H9 (cell line): Measurements from ENCODE around the gene GSG1L2. TPM values are rescaled to one million over a fixed set of nuclear protein-coding genes. Genes with fewer than 3 reads are reported as not detected.
A peak's percentile ranks its signal among the peaks of the same experiment; 100 is the strongest.

Experiments
- DNase-seq: peaks from one replicate; pipeline ENCODE4 v3.0.0-alpha.2; 2017
- H2AFZ ChIP-seq: one replicate; pipeline ENCODE4 v1.6.1; 2013; ENCODE audit warnings: mild to moderate bottlenecking, low read length, control low read depth, moderate library complexity
- H2AK5ac ChIP-seq: 2 replicates; pipeline ENCODE4 v1.6.1; 2013; ENCODE audit warnings: low read length, control low read depth, mixed read lengths; ENCODE audit not compliant: insufficient read length
- H2BK120ac ChIP-seq: one replicate; pipeline ENCODE4 v1.6.1; 2013; ENCODE audit warnings: low read depth, mild to moderate bottlenecking, low read length, control low read depth, inconsistent platforms; ENCODE audit not compliant: poor library complexity, severe bottlenecking
- H2BK12ac ChIP-seq: 2 replicates; pipeline ENCODE4 v1.6.1; 2013; ENCODE audit warnings: low read length, control low read depth, mixed read lengths, low read depth; ENCODE audit not compliant: insufficient read length
- H2BK15ac ChIP-seq: 2 replicates; pipeline ENCODE4 v1.6.1; 2013; ENCODE audit warnings: low read depth, low read length, control low read depth
- H2BK20ac ChIP-seq: one replicate; pipeline ENCODE4 v1.6.1; 2013; ENCODE audit warnings: low read depth, mild to moderate bottlenecking, low read length, control low read depth, inconsistent platforms; ENCODE audit not compliant: poor library complexity, severe bottlenecking
- H2BK5ac ChIP-seq: 2 replicates; pipeline ENCODE4 v1.6.1; 2013; ENCODE audit warnings: low read length, control low read depth, mixed read lengths; ENCODE audit not compliant: insufficient read length
- H3K14ac ChIP-seq: 2 replicates; pipeline ENCODE4 v1.6.1; 2013; ENCODE audit warnings: low read length, control low read depth; ENCODE audit not compliant: insufficient read depth
- H3K18ac ChIP-seq: 2 replicates; pipeline ENCODE4 v1.6.1; 2013; ENCODE audit warnings: low read depth, mild to moderate bottlenecking, mixed read lengths, low read length, control low read depth; ENCODE audit not compliant: insufficient read length
- H3K23ac ChIP-seq: 2 replicates; pipeline ENCODE4 v1.6.1; 2013; ENCODE audit warnings: low read length, control low read depth, mixed read lengths, low read depth; ENCODE audit not compliant: insufficient read length
- H3K23me2 ChIP-seq: 2 replicates; pipeline ENCODE4 v1.6.1; 2013; ENCODE audit warnings: low read depth, mild to moderate bottlenecking, mixed read lengths, low read length, control low read depth; ENCODE audit not compliant: insufficient read length, poor library complexity, severe bottlenecking
- H3K27ac ChIP-seq: 2 replicates; pipeline ENCODE4 v1.5.1; 2013; ENCODE audit warnings: low read length, control low read depth, mixed read lengths, low read depth; ENCODE audit not compliant: insufficient read length
- H3K27me3 ChIP-seq: 2 replicates; pipeline ENCODE4 v1.6.1; 2013; ENCODE audit warnings: low read length, control low read depth, inconsistent platforms; ENCODE audit not compliant: insufficient read depth
- H3K4ac ChIP-seq: 2 replicates; pipeline ENCODE4 v1.6.1; 2013; ENCODE audit warnings: low read depth, mild to moderate bottlenecking, control low read depth, inconsistent platforms, low read length, moderate library complexity
- H3K4me1 ChIP-seq: 2 replicates; pipeline ENCODE4 v1.6.1; 2013; ENCODE audit warnings: low read length, control low read depth, inconsistent platforms; ENCODE audit not compliant: insufficient read depth
- H3K4me2 ChIP-seq: 2 replicates; pipeline ENCODE4 v1.6.1; 2013; ENCODE audit warnings: low read length, control low read depth, mixed read lengths; ENCODE audit not compliant: insufficient read length, insufficient read depth
- H3K56ac ChIP-seq: 2 replicates; pipeline ENCODE4 v1.6.1; 2013; ENCODE audit warnings: low read depth, mild to moderate bottlenecking, mixed read lengths, low read length, control low read depth; ENCODE audit not compliant: insufficient read length
- H3K79me1 ChIP-seq: 2 replicates; pipeline ENCODE4 v1.6.1; 2013; ENCODE audit warnings: low read depth, mild to moderate bottlenecking, moderate library complexity, low read length, control low read depth, inconsistent platforms; ENCODE audit not compliant: insufficient read depth, poor library complexity, severe bottlenecking
- H3K79me2 ChIP-seq: 2 replicates; pipeline ENCODE4 v1.6.1; 2013; ENCODE audit warnings: low read length, control low read depth, inconsistent platforms; ENCODE audit not compliant: insufficient read depth
- H3K9ac ChIP-seq: 2 replicates; pipeline ENCODE4 v1.6.1; 2013; ENCODE audit warnings: low read length, control low read depth, mixed read lengths; ENCODE audit not compliant: insufficient read length; ENCODE audit errors: extremely low read depth
- H3K9me3 ChIP-seq: one replicate; pipeline ENCODE4 v1.6.1; 2013; ENCODE audit warnings: low read depth, low read length, inconsistent platforms; ENCODE audit not compliant: control insufficient read depth
- H3T11ph ChIP-seq: one replicate; pipeline ENCODE4 v1.6.1; 2013; ENCODE audit warnings: mild to moderate bottlenecking, low read length, control low read depth, inconsistent platforms
- H4K20me1 ChIP-seq: one replicate; pipeline ENCODE4 v1.6.1; 2013; ENCODE audit not compliant: control insufficient read depth, insufficient read length, insufficient read depth
- H4K5ac ChIP-seq: 2 replicates; pipeline ENCODE4 v1.6.1; 2013; ENCODE audit warnings: low read depth, mild to moderate bottlenecking, mixed read lengths, low read length, control low read depth; ENCODE audit not compliant: insufficient read length
- H4K8ac ChIP-seq: replicated peaks from 2 replicates; pipeline ENCODE4 v1.6.1; 2013; ENCODE audit warnings: low read length, control low read depth, mixed read lengths, low read depth; ENCODE audit not compliant: insufficient read length
- H4K91ac ChIP-seq: 2 replicates; pipeline ENCODE4 v1.6.1; 2013; ENCODE audit warnings: low read depth, mild to moderate bottlenecking, moderate library complexity, mixed read lengths, low read length, control low read depth; ENCODE audit not compliant: insufficient read length
- H3K27ac Mint-ChIP-seq, 3 experiments: 2 replicates in 2 of 3; 3 replicates in 1 of 3; pipeline ENCODE4 v1.8.0; 2020 to 2021; ENCODE audit warnings: mixed read lengths in 3 of 3, mild to moderate bottlenecking in 1 of 3, moderate library complexity in 1 of 3
- H3K27me3 Mint-ChIP-seq: 2 replicates; pipeline ENCODE4 v1.8.0; 2021; ENCODE audit warnings: low read depth, mild to moderate bottlenecking, moderate library complexity, mixed read lengths
- H3K36me3 Mint-ChIP-seq, 3 experiments: 2 replicates in 2 of 3; 3 replicates in 1 of 3; pipeline ENCODE4 v1.8.0; 2020 to 2021; ENCODE audit warnings: low read depth in 3 of 3, mixed read lengths in 3 of 3; ENCODE audit not compliant: insufficient read depth in 1 of 3
- H3K4me1 Mint-ChIP-seq, 2 experiments: 2 replicates each; pipeline ENCODE4 v1.8.0; 2020; ENCODE audit warnings: mixed read lengths in 2 of 2
- H3K4me3 Mint-ChIP-seq, 2 experiments: 2 replicates in 1 of 2; 3 replicates in 1 of 2; pipeline ENCODE4 v1.8.0; 2020 to 2021; ENCODE audit warnings: mild to moderate bottlenecking in 2 of 2, mixed read lengths in 2 of 2, moderate library complexity in 1 of 2
- H3K9me3 Mint-ChIP-seq, 2 experiments: 2 replicates in 1 of 2; 3 replicates in 1 of 2; pipeline ENCODE4 v1.8.0; 2020; ENCODE audit warnings: mild to moderate bottlenecking in 2 of 2, mixed read lengths in 2 of 2, moderate library complexity in 1 of 2
- CTCF ChIP-seq: fragments of 200-600 bp; sonication (generic); conservative IDR thresholded peaks from 3 replicates; pipeline ENCODE4 v1.8.0; 2021; ENCODE audit warnings: antibody characterized with exemption, mild to moderate bottlenecking
- WGBS: extraction: QIAGEN DNeasy Blood & Tissue Kit; methylation state at CpG from one replicate; pipeline ENCODE4 v1.1.7; 2013; ENCODE audit warnings: missing lambda C conversion rate, low lambda C conversion rate, mixed read lengths; ENCODE audit not compliant: insufficient read length; ENCODE audit errors: extremely low coverage; 5-methylcytosine and 5-hydroxymethylcytosine counted together
- total RNA-seq: library from RNA; stranded (reverse); gene quantifications from 2 replicates; pipeline ENCODE4 v1.2.1, GENCODE V29; 2021

Gene GSG1L2
- total RNA-seq, 1 experiment from 2014 or later, result not detected

- H2BK15ac ChIP-seq, result no peak overlapping the region
- Mint-ChIP-seq H3K36me3 (no peaks in the 10 kb centered on the region), H3K9me3 (no peaks in the 10 kb centered on the region), H3K4me3 (no peak overlapping the region), H3K27me3 (peaks cover 24% of the 10 kb centered on the region), H3K27ac (peak overlapping the region in 1 of 3 experiments; percentile 9; a peak in 1 of 7 replicates), H3K4me1 (peaks cover 18 to 21% of the 10 kb centered on the region in 2 experiments)
- DNase-seq, result peak; percentile 26
- H3K23me2 ChIP-seq, result no peaks in the 10 kb centered on the region
- H2AK5ac ChIP-seq, result no peak overlapping the region
- no peak overlapping the region for H2BK120ac ChIP-seq
- H3K18ac ChIP-seq, result no peak overlapping the region
- no peak overlapping the region for H3K14ac ChIP-seq
- no peak overlapping the region for H3K27ac ChIP-seq
- no peak overlapping the region for H3K4me2 ChIP-seq
- no peak overlapping the region for H3K56ac ChIP-seq
- H3K4me1 ChIP-seq, result peaks cover 2% of the 10 kb centered on the region; the same call in 1 of the 2 replicates
- H3K27me3 ChIP-seq, result no peaks in the 10 kb centered on the region
- H4K91ac ChIP-seq, result no peak overlapping the region
- no peak overlapping the region for H4K5ac ChIP-seq
- no peak overlapping the region for H3K4ac ChIP-seq
- no peak overlapping the region for H2BK5ac ChIP-seq
- H3T11ph ChIP-seq, result no peak overlapping the region
- H4K20me1 ChIP-seq, result no peaks in the 10 kb centered on the region
- H4K8ac ChIP-seq, result no peak overlapping the region
- no peak overlapping the region for H2BK12ac ChIP-seq
- no peaks in the 10 kb centered on the region for H3K79me1 ChIP-seq
- H3K23ac ChIP-seq, result no peak overlapping the region
- H3K9ac ChIP-seq, result no peak overlapping the region
- WGBS, result no CpG with 5 or more reads among the region's 14 CpGs
- H2AFZ ChIP-seq, result no peak overlapping the region
- no peaks in the 10 kb centered on the region for H3K9me3 ChIP-seq
- no peak for TF ChIP-seq CTCF
- no peaks in the 10 kb centered on the region for H3K79me2 ChIP-seq
- no peak overlapping the region for H2BK20ac ChIP-seq
Observed at GRCh38 chr17:9842057-9842758, 20.3 kb upstream of the GSG1L2 start.
